Activated CD4-positive, alpha-beta T cell treated with anti-CD3 and anti-CD28 coated beads, Interleukin-2, amount 10 ng/mL, durations not matched to agents 24 days and 14 days (primary cell): ENCODE data around the gene PLS1. TPM values are rescaled to one million over a fixed set of nuclear protein-coding genes. Genes with fewer than 3 reads are reported as not detected.
A peak's percentile ranks its signal among the peaks of the same experiment; 100 is the strongest.

ENCODE experiments used
- DNase-seq: peaks from one replicate; pipeline ENCODE4 v3.0.0; 2022
- H3K27ac Mint-ChIP-seq: one replicate; pipeline ENCODE4 v1.8.0; 2022; ENCODE audit warnings: mild to moderate bottlenecking, mixed read lengths
- H3K27me3 Mint-ChIP-seq: one replicate; pipeline ENCODE4 v1.8.0; 2022; ENCODE audit warnings: mixed read lengths
- H3K36me3 Mint-ChIP-seq: one replicate; pipeline ENCODE4 v1.8.0; 2022; ENCODE audit warnings: low read depth, mild to moderate bottlenecking, mixed read lengths
- H3K4me1 Mint-ChIP-seq: one replicate; pipeline ENCODE4 v1.8.0; 2021; ENCODE audit warnings: mixed read lengths
- H3K4me3 Mint-ChIP-seq: one replicate; pipeline ENCODE4 v1.8.0; 2022; ENCODE audit warnings: mild to moderate bottlenecking, moderate library complexity, mixed read lengths
- H3K9me3 Mint-ChIP-seq: one replicate; pipeline ENCODE4 v1.8.0; 2021; ENCODE audit warnings: mixed read lengths
- intact Hi-C: fragments of 100-400 bp; cut with micrococcal nuclease; formaldehyde crosslinking; loops from one replicate; pipeline ENCODE4 v1.15.1; 2023
- total RNA-seq: library from RNA; stranded (reverse); gene quantifications from 2 replicates; pipeline ENCODE4 v1.2.3, GENCODE V29; 2022

PLS1 gene
- total RNA-seq, 1 donor from 2014 or later, result 4.6 TPM

- no peaks in the 10 kb centered on the region for H3K9me3 Mint-ChIP-seq
These were observed 64.2 kb downstream of the PLS1 start for GRCh38 chr3:142660383-142660782.

GRCh38 chr3:142660893-142661292, 64.7 kb downstream of the PLS1 start:
- no peak for DNase-seq
- H3K4me3 Mint-ChIP-seq, result no peak overlapping the region
- intact Hi-C loops, result no loop called here
- no peaks in the 10 kb centered on the region for H3K27me3 Mint-ChIP-seq
- no peaks in the 10 kb centered on the region for H3K9me3 Mint-ChIP-seq
- no peaks in the 10 kb centered on the region for H3K36me3 Mint-ChIP-seq
- no peak overlapping the region for H3K27ac Mint-ChIP-seq
- no peaks in the 10 kb centered on the region for H3K4me1 Mint-ChIP-seq

More at GRCh38 chr3:142660383-142660782, 64.2 kb downstream of the PLS1 start:
- no peak for DNase-seq
- no peak overlapping the region for H3K4me3 Mint-ChIP-seq
- no peaks in the 10 kb centered on the region for H3K36me3 Mint-ChIP-seq
- no peaks in the 10 kb centered on the region for H3K27me3 Mint-ChIP-seq
- intact Hi-C loops, result no loop called here
- H3K4me1 Mint-ChIP-seq, result no peaks in the 10 kb centered on the region
- no peak overlapping the region for H3K27ac Mint-ChIP-seq

- Mint-ChIP-seq H3K27ac (no peak overlapping the region), H3K36me3 (no peaks in the 10 kb centered on the region), H3K4me3 (no peak overlapping the region), H3K4me1 (no peaks in the 10 kb centered on the region), H3K9me3 (no peaks in the 10 kb centered on the region), H3K27me3 (no peaks in the 10 kb centered on the region)
- intact Hi-C loops, result no loop called here
- no peak for DNase-seq
These were observed 67.7 kb downstream of the PLS1 start for GRCh38 chr3:142663865-142664264.

- no peak for DNase-seq
- no peak overlapping the region for H3K27ac Mint-ChIP-seq
- no peaks in the 10 kb centered on the region for H3K36me3 Mint-ChIP-seq
- intact Hi-C loops, result no loop called here
- H3K27me3 Mint-ChIP-seq, result no peaks in the 10 kb centered on the region
- no peaks in the 10 kb centered on the region for H3K4me1 Mint-ChIP-seq
- no peak overlapping the region for H3K4me3 Mint-ChIP-seq
- H3K9me3 Mint-ChIP-seq, result no peaks in the 10 kb centered on the region
These were observed 68.1 kb downstream of the PLS1 start for GRCh38 chr3:142664311-142664710.

GRCh38 chr3:142664819-142665218, 68.6 kb downstream of the PLS1 start:
- DNase-seq, result peak; percentile 4
- no peaks in the 10 kb centered on the region for H3K36me3 Mint-ChIP-seq
- H3K27ac Mint-ChIP-seq, result no peak overlapping the region
- no peaks in the 10 kb centered on the region for H3K27me3 Mint-ChIP-seq
- intact Hi-C loops, result no loop called here
- no peaks in the 10 kb centered on the region for H3K4me1 Mint-ChIP-seq
- no peak overlapping the region for H3K4me3 Mint-ChIP-seq
- no peaks in the 10 kb centered on the region for H3K9me3 Mint-ChIP-seq

GRCh38 chr3:142670120-142670519, 73.9 kb downstream of the PLS1 start:
- no peak overlapping the region for H3K4me3 Mint-ChIP-seq
- intact Hi-C loops, result no loop called here
- H3K9me3 Mint-ChIP-seq, result no peaks in the 10 kb centered on the region
- H3K27ac Mint-ChIP-seq, result no peak overlapping the region
- H3K36me3 Mint-ChIP-seq, result no peaks in the 10 kb centered on the region
- no peaks in the 10 kb centered on the region for H3K4me1 Mint-ChIP-seq
- no peaks in the 10 kb centered on the region for H3K27me3 Mint-ChIP-seq
- DNase-seq, result no peak

- no peaks in the 10 kb centered on the region for H3K36me3 Mint-ChIP-seq
- no peak overlapping the region for H3K27ac Mint-ChIP-seq
- no peaks in the 10 kb centered on the region for H3K4me1 Mint-ChIP-seq
- H3K4me3 Mint-ChIP-seq, result no peak overlapping the region
- intact Hi-C loops, result no loop called here
- no peaks in the 10 kb centered on the region for H3K9me3 Mint-ChIP-seq
- no peaks in the 10 kb centered on the region for H3K27me3 Mint-ChIP-seq
- DNase-seq, result no peak
These were observed 80.0 kb downstream of the PLS1 start for GRCh38 chr3:142676151-142676550.

- Mint-ChIP-seq H3K4me1 (no peaks in the 10 kb centered on the region), H3K36me3 (no peaks in the 10 kb centered on the region), H3K9me3 (no peaks in the 10 kb centered on the region), H3K27ac (no peak overlapping the region), H3K27me3 (no peaks in the 10 kb centered on the region), H3K4me3 (no peak overlapping the region)
- no peak for DNase-seq
- intact Hi-C loops, result no loop called here
These were observed 84.5 kb downstream of the PLS1 start for GRCh38 chr3:142680710-142681109.

GRCh38 chr3:142690613-142691012, 94.4 kb downstream of the PLS1 start:
- intact Hi-C loops, result no loop called here
- H3K36me3 Mint-ChIP-seq, result no peaks in the 10 kb centered on the region
- H3K9me3 Mint-ChIP-seq, result no peaks in the 10 kb centered on the region
- no peaks in the 10 kb centered on the region for H3K27me3 Mint-ChIP-seq
- peaks cover 4% of the 10 kb centered on the region for H3K4me1 Mint-ChIP-seq
- no peak for DNase-seq
- no peak overlapping the region for H3K4me3 Mint-ChIP-seq
- no peak overlapping the region for H3K27ac Mint-ChIP-seq

- no peaks in the 10 kb centered on the region for H3K9me3 Mint-ChIP-seq
These were observed 95.3 kb downstream of the PLS1 start for GRCh38 chr3:142691527-142691926.

GRCh38 chr3:142693136-142693853, 97.1 kb downstream of the PLS1 start:
- Mint-ChIP-seq H3K4me1 (peaks cover 4% of the 10 kb centered on the region), H3K27me3 (no peaks in the 10 kb centered on the region), H3K9me3 (no peaks in the 10 kb centered on the region), H3K36me3 (no peaks in the 10 kb centered on the region), H3K4me3 (no peak overlapping the region), H3K27ac (no peak overlapping the region)
- intact Hi-C loops, result no loop called here
- DNase-seq, result no peak

More at GRCh38 chr3:142691527-142691926, 95.3 kb downstream of the PLS1 start:
- H3K4me1 Mint-ChIP-seq, result peaks cover 4% of the 10 kb centered on the region
- H3K27ac Mint-ChIP-seq, result no peak overlapping the region
- intact Hi-C loops, result no loop called here
- H3K27me3 Mint-ChIP-seq, result no peaks in the 10 kb centered on the region
- DNase-seq, result no peak
- H3K4me3 Mint-ChIP-seq, result no peak overlapping the region
- no peaks in the 10 kb centered on the region for H3K36me3 Mint-ChIP-seq

- Mint-ChIP-seq H3K27me3 (no peaks in the 10 kb centered on the region), H3K4me1 (peaks cover 4% of the 10 kb centered on the region), H3K9me3 (no peaks in the 10 kb centered on the region), H3K27ac (no peak overlapping the region), H3K36me3 (no peaks in the 10 kb centered on the region), H3K4me3 (no peak overlapping the region)
- DNase-seq, result no peak
- intact Hi-C loops, result no loop called here
These were observed 98.0 kb downstream of the PLS1 start for GRCh38 chr3:142694225-142694624.

GRCh38 chr3:142705198-142705597, 109.0 kb downstream of the PLS1 start:
- no peak overlapping the region for H3K27ac Mint-ChIP-seq
- intact Hi-C loops, result no loop called here
- H3K4me1 Mint-ChIP-seq, result peaks cover 7% of the 10 kb centered on the region
- peaks cover 2% of the 10 kb centered on the region for H3K27me3 Mint-ChIP-seq
- H3K36me3 Mint-ChIP-seq, result no peaks in the 10 kb centered on the region
- no peak overlapping the region for H3K4me3 Mint-ChIP-seq
- no peak for DNase-seq
- H3K9me3 Mint-ChIP-seq, result no peaks in the 10 kb centered on the region

- no peak overlapping the region for H3K27ac Mint-ChIP-seq
- intact Hi-C loops, result no loop called here
These were observed 110.3 kb downstream of the PLS1 start for GRCh38 chr3:142706321-142707127.

More at GRCh38 chr3:142706321-142707127, 110.3 kb downstream of the PLS1 start:
- no peak for DNase-seq
- Mint-ChIP-seq H3K27me3 (peaks cover 2% of the 10 kb centered on the region), H3K9me3 (no peaks in the 10 kb centered on the region), H3K4me3 (no peak overlapping the region), H3K36me3 (no peaks in the 10 kb centered on the region), H3K4me1 (peaks cover 7% of the 10 kb centered on the region)
